Transverse colon (tissue), 4 donors: Measurements from ENCODE around the gene HGFAC. TPM values are rescaled to one million over a fixed set of nuclear protein-coding genes. Genes with fewer than 3 reads are reported as not detected.

Experiments
- DNase-seq: peaks from one replicate; pipeline ENCODE4 v3.0.0-alpha.2; 2019
- H3K27ac ChIP-seq, 4 donors: fragments of 200-600 bp; sonication (generic); 2 replicates each; pipeline ENCODE4 v1.5.1; 2016 to 2018; ENCODE audit warnings: inconsistent platforms in 4 of 4
- H3K27me3 ChIP-seq: fragments of 200-600 bp; sonication (generic); 2 replicates; pipeline ENCODE4 v1.5.1; 2017; ENCODE audit warnings: inconsistent platforms
- H3K36me3 ChIP-seq, 4 donors: fragments of 200-600 bp; sonication (generic); 2 replicates each; pipeline ENCODE4 v1.5.1; 2017 to 2019; ENCODE audit warnings: inconsistent platforms in 4 of 4
- H3K4me1 ChIP-seq, 4 donors: fragments of 200-600 bp; sonication (generic); 2 replicates each; pipeline ENCODE4 v1.5.1; 2017 to 2020; ENCODE audit warnings: inconsistent platforms in 4 of 4
- H3K4me3 ChIP-seq, 4 donors: fragments of 200-600 bp; sonication (generic); 1 replicate in 1 of 4; 2 replicates in 3 of 4; pipeline versions ENCODE4 v1.5.1 to v1.6.1; 2017 to 2019; ENCODE audit warnings: inconsistent platforms in 4 of 4
- H3K9me3 ChIP-seq, 2 donors: fragments of 200-600 bp; sonication (generic); 2 replicates each; pipeline ENCODE4 v1.5.1; 2017 to 2019; ENCODE audit warnings: inconsistent platforms in 2 of 2
- CTCF ChIP-seq, 5 experiments: fragments of 200-600 bp in 3 of 5; fragments of 450-650 bp in 2 of 5; sonication (generic) in 3 of 5; IDR thresholded peaks; 1 replicate in 2 of 5; 2 replicates in 3 of 5; pipeline ENCODE4 v1.5.1; 2016 to 2017; ENCODE audit warnings: antibody characterized with exemption in 5 of 5, inconsistent platforms in 3 of 5, mild to moderate bottlenecking in 2 of 5, moderate library complexity in 1 of 5
- EP300 ChIP-seq: sonication (generic); formaldehyde crosslinking; IDR thresholded peaks from one replicate; pipeline ENCODE4 v1.6.1; 2017; ENCODE audit warnings: antibody characterized with exemption, low read depth
- POLR2A ChIP-seq: fragments of 450-650 bp; IDR thresholded peaks from one replicate; pipeline ENCODE4 v1.6.1; 2016; ENCODE audit warnings: antibody characterized with exemption, mild to moderate bottlenecking, moderate library complexity
- POLR2AphosphoS5 ChIP-seq, 3 donors: sonication (generic); formaldehyde crosslinking; IDR thresholded peaks; one replicate each; pipeline ENCODE4 v1.6.1; 2016; ENCODE audit warnings: antibody characterized with exemption in 3 of 3
- WGBS, 2 donors: methylation state at CpG; one replicate each; pipeline ENCODE4 v1.1.5; 2018; ENCODE audit warnings: low coverage in 1 of 2; 5-methylcytosine and 5-hydroxymethylcytosine counted together
- in situ Hi-C, 4 donors: fragments of 200-750 bp; cut with MboI; loops; one replicate each; pipeline versions ENCODE4 v1.15.0 to v1.15.1; 2017; ENCODE audit warnings: low sequenced_read_pairs in 3 of 4, low pct_ligation_motif_present in 1 of 4, low pct_unique_long_range_greater_than_20kb in 1 of 4
- intact Hi-C: fragments of 100-400 bp; cut with DNase I; formaldehyde crosslinking; loops from one replicate; pipeline ENCODE4 v1.15.1; 2023; ENCODE audit warnings: low total_unique reads
- total RNA-seq, 4 donors: library from RNA; depleted of rRNA; stranded (reverse); fragments of >200 nt; gene quantifications; one replicate each; pipeline ENCODE4 v1.1.0, GENCODE V29; 2016

HGFAC gene
- total RNA-seq, 4 donors from 2014 or later = not detected

- Histone ChIP-seq H3K9me3 (no peaks in the 10 kb centered on the region), H3K27ac (peak overlapping the region in 1 of 4 donors; percentile 14), H3K27me3 (peaks cover 77% of the 10 kb centered on the region), H3K4me1 (peaks cover 2 to 35% (median 25%) of the 10 kb centered on the region in 4 donors), H3K4me3 (no peak overlapping the region), H3K36me3 (no peaks in the 10 kb centered on the region)
- TF ChIP-seq POLR2A (no peak), CTCF (IDR thresholded peaks at IDR 0.05) (no peak)
- 54 to 60% methylated on average over 1 to 19 of the region's 19 CpGs for WGBS, 2 donors
- in situ Hi-C loops (no loop called here), intact Hi-C loops (no loop called here)
- DNase-seq = peak; percentile 50
Measured at GRCh38 chr4:3481783-3482393, 40.1 kb downstream of the HGFAC start.

GRCh38 chr4:3482707-3483106 lies 40.9 kb downstream of the HGFAC start:
- Histone ChIP-seq H3K36me3 (no peaks in the 10 kb centered on the region), H3K27me3 (peaks cover 76% of the 10 kb centered on the region), H3K27ac (no peak overlapping the region), H3K4me3 (no peak overlapping the region), H3K4me1 (peaks cover 2 to 35% (median 25%) of the 10 kb centered on the region in 4 donors), H3K9me3 (no peaks in the 10 kb centered on the region)
- intact Hi-C loops = no loop called here
- no peak for TF ChIP-seq EP300
- no peak for TF ChIP-seq POLR2A
- TF ChIP-seq CTCF (IDR thresholded peaks at IDR 0.05) = no peak
- no peak for TF ChIP-seq POLR2AphosphoS5 (IDR thresholded peaks at IDR 0.05)
- in situ Hi-C loops = no loop called here
- no peak for DNase-seq
- 74% methylated on average over 11 of the region's 12 CpGs; no CpG with 5 or more reads in 1 of the 2 donors for WGBS, 2 donors

- intact Hi-C loops (no loop called here), in situ Hi-C loops (no loop called here)
- H3K4me1 ChIP-seq = peaks cover 2 to 35% (median 25%) of the 10 kb centered on the region in 4 donors
- 39% methylated on average over 20 of the region's 23 CpGs; no CpG with 5 or more reads in 1 of the 2 donors for WGBS, 2 donors
- no peaks in the 10 kb centered on the region for H3K9me3 ChIP-seq
- H3K27ac ChIP-seq = no peak overlapping the region
- no peak for DNase-seq
- no peak overlapping the region for H3K4me3 ChIP-seq
- TF ChIP-seq POLR2AphosphoS5 (IDR thresholded peaks at IDR 0.05) (peak in 1 of 3 donors; percentile 19), EP300 (no peak)
- no peaks in the 10 kb centered on the region for H3K36me3 ChIP-seq
- H3K27me3 ChIP-seq = peaks cover 77% of the 10 kb centered on the region
Measured at GRCh38 chr4:3483471-3483921, 41.7 kb downstream of the HGFAC start.

GRCh38 chr4:3484057-3484973 lies 42.5 kb downstream of the HGFAC start:
- Histone ChIP-seq H3K27me3 (peaks cover 85% of the 10 kb centered on the region), H3K9me3 (no peaks in the 10 kb centered on the region), H3K4me1 (peaks cover 2 to 35% (median 25%) of the 10 kb centered on the region in 4 donors), H3K4me3 (peak overlapping the region in 2 of 4 donors; percentile 9 to 18), H3K27ac (no peak overlapping the region), H3K36me3 (no peaks in the 10 kb centered on the region)
- no peak for TF ChIP-seq CTCF (IDR thresholded peaks at IDR 0.05)
- no peak for TF ChIP-seq EP300
- no peak for TF ChIP-seq POLR2AphosphoS5 (IDR thresholded peaks at IDR 0.05)
- no peak for TF ChIP-seq POLR2A
- intact Hi-C loops = no loop called here
- in situ Hi-C loops = no loop called here
- 25% methylated on average over 28 of the region's 45 CpGs; no CpG with 5 or more reads in 1 of the 2 donors for WGBS, 2 donors
- peak; percentile 44 for DNase-seq
